HepG2 (cell line): ENCODE measurements around the gene NEURL3. TPM values are rescaled to one million over a fixed set of nuclear protein-coding genes. Genes with fewer than 3 reads are reported as not detected.

ENCODE experiments used
- ADNP ChIP-seq: sonication (generic); formaldehyde crosslinking; IDR thresholded peaks from 2 replicates; pipeline ENCODE4 v1.4.0; 2020; ENCODE audit warnings: missing genetic modification reagents
- AKNA ChIP-seq: sonication (generic); formaldehyde crosslinking; IDR thresholded peaks from 2 replicates; pipeline ENCODE4 v1.4.0; 2020; ENCODE audit warnings: missing genetic modification reagents, borderline replicate concordance
- CEBPB ChIP-seq: IDR thresholded peaks from 2 replicates; pipeline ENCODE4 v1.6.1; 2011; ENCODE audit warnings: low read depth, low read length, improper control_type of control experiment, borderline replicate concordance
- CEBPZ ChIP-seq: IDR thresholded peaks from 2 replicates; pipeline ENCODE4 v1.6.1; 2012; ENCODE audit warnings: low read length, improper control_type of control experiment
- FOXJ3 ChIP-seq: sonication (generic); formaldehyde crosslinking; IDR thresholded peaks from 2 replicates; pipeline ENCODE4 v1.4.0; 2020; ENCODE audit warnings: missing genetic modification reagents, mild to moderate bottlenecking, borderline replicate concordance
- FOXO1 ChIP-seq: sonication (generic); formaldehyde crosslinking; IDR thresholded peaks from 2 replicates; pipeline ENCODE4 v1.4.0; 2020; ENCODE audit warnings: missing genetic modification reagents
- HCFC1 ChIP-seq: fragments of 150-350 bp; IDR thresholded peaks from 2 replicates; pipeline ENCODE4 v1.6.1; 2014; ENCODE audit warnings: low read depth, low read length
- KLF16 ChIP-seq, 2 experiments: sonication (generic) in 1 of 2; formaldehyde crosslinking in 1 of 2; IDR thresholded peaks; 2 replicates each; pipeline versions ENCODE4 v1.6.1 to v1.8.0; 2016 to 2023; ENCODE audit warnings: missing genetic modification reagents in 2 of 2, missing compliant biosample characterization in 1 of 2
- NFKB2 ChIP-seq: sonication (generic); formaldehyde crosslinking; IDR thresholded peaks from 2 replicates; pipeline ENCODE4 v1.4.0; 2020; ENCODE audit warnings: missing genetic modification reagents, borderline replicate concordance
- REPIN1 ChIP-seq: sonication (generic); formaldehyde crosslinking; IDR thresholded peaks from 2 replicates; pipeline ENCODE4 v1.8.0; 2022; ENCODE audit warnings: missing genetic modification reagents, low read depth, mild to moderate bottlenecking, borderline replicate concordance
- SETDB1 ChIP-seq: sonication (generic); formaldehyde crosslinking; IDR thresholded peaks from 2 replicates; pipeline ENCODE4 v1.5.1; 2020; ENCODE audit warnings: missing genetic modification reagents, mild to moderate bottlenecking, borderline replicate concordance
- SMARCE1 ChIP-seq: fragments of 450-650 bp; IDR thresholded peaks from 2 replicates; pipeline ENCODE4 v1.6.1; 2017; ENCODE audit warnings: borderline replicate concordance
- TBL1XR1 ChIP-seq: fragments of 150-350 bp; IDR thresholded peaks from 2 replicates; pipeline ENCODE4 v1.6.1; 2014; ENCODE audit warnings: borderline replicate concordance, low read length; ENCODE audit not compliant: partially characterized antibody
- TBP ChIP-seq: sonication (generic); formaldehyde crosslinking; IDR thresholded peaks from 2 replicates; pipeline ENCODE4 v1.5.0; 2020; ENCODE audit warnings: missing genetic modification reagents
- TFE3 ChIP-seq: IDR thresholded peaks from 2 replicates; pipeline ENCODE4 v1.6.1; 2016
- ZNF18 ChIP-seq: sonication (generic); formaldehyde crosslinking; IDR thresholded peaks from 2 replicates; pipeline ENCODE4 v1.8.0; 2022; ENCODE audit warnings: mild to moderate bottlenecking, missing genetic modification reagents; ENCODE audit not compliant: insufficient replicate concordance
- ZNF337 ChIP-seq: sonication (generic); formaldehyde crosslinking; IDR thresholded peaks from 2 replicates; pipeline ENCODE4 v1.5.1; 2020; ENCODE audit warnings: missing genetic modification reagents, low read depth, mild to moderate bottlenecking, borderline replicate concordance
- polyA plus RNA-seq, 8 experiments: library from polyadenylated mRNA; depleted of rRNA in 3 of 8; stranded (reverse) in 7 of 8; unstranded in 1 of 8; fragments of >200 nt; fragmentation: Illumina TruSeq in 4 of 8; extraction: Trizol in 4 of 8; gene quantifications; 2 replicates each; pipeline versions ENCODE4 v1.2.1 to v1.2.3, GENCODE V29; 2011 to 2016; ENCODE audit warnings: low read depth in 4 of 8, missing spikeins in 1 of 8, mixed read lengths in 1 of 8; ENCODE audit not compliant: insufficient read depth in 1 of 8
- total RNA-seq, 5 experiments: library from RNA; depleted of rRNA; stranded (reverse); fragments of >200 nt; fragmentation: Illumina TruSeq; extraction: Trizol; gene quantifications; 2 replicates each; pipeline ENCODE4 v1.2.3, GENCODE V29; 2016; ENCODE audit warnings: low read depth in 1 of 5

Gene NEURL3
- total and polyA plus RNA-seq, 2 of the 13 experiments (the other 11 are each of a cell fraction or from before 2014, with no cell fraction given): 0.16 to 1.2 TPM

- peak; percentile 63; the same call in 1 of the 2 replicates for TF ChIP-seq NFKB2
- TF ChIP-seq AKNA (CRISPR knock-in tag): no peak
- no peak for TF ChIP-seq TFE3 (CRISPR knock-in tag)
- TF ChIP-seq ZNF18: no peak
- no peak for TF ChIP-seq SETDB1
- peak; percentile 72; the same call in 1 of the 2 replicates for TF ChIP-seq ZNF337 (CRISPR knock-in tag)
- TF ChIP-seq CEBPB: no peak
- TF ChIP-seq CEBPZ: no peak
- 0 out of 2 replicates have a peak, but pooled peaks have one; percentile 3 for TF ChIP-seq HCFC1
- no peak for TF ChIP-seq ADNP (CRISPR knock-in tag)
- TF ChIP-seq TBP (CRISPR knock-in tag): no peak
- TF ChIP-seq FOXJ3: no peak
- no peak for TF ChIP-seq TBL1XR1
- peak; percentile 44; the same call in 1 of the 2 replicates for TF ChIP-seq FOXO1
- TF ChIP-seq KLF16 (CRISPR knock-in tag; IDR thresholded peaks at IDR 0.05): peak in 1 of 2 experiments; percentile 59; a peak in 1 of 4 replicates
- TF ChIP-seq REPIN1 (CRISPR knock-in tag): peak; percentile 65; the same call in 1 of the 2 replicates
- no peak for TF ChIP-seq SMARCE1
Observed at GRCh38 chr2:96538487-96539214, 33.5 kb upstream of the NEURL3 start (continued).
